ENCODE measurements around the gene CALD1. TPM values are rescaled to one million over a fixed set of nuclear protein-coding genes. Genes with fewer than 3 reads are reported as not detected.

Gene CALD1
- polyA plus RNA-seq, 1 donor (not counting 4 experiments of a cell fraction or from before 2014, with no cell fraction given), result 229 TPM

- Histone ChIP-seq H2AFZ (ENCODE audit: control insufficient read depth, low read length) (no peak overlapping the region), H3K4me1 (ENCODE audit: control insufficient read depth, extremely low read depth, insufficient read depth, low read length) (peaks cover 20% of the 10 kb centered on the region), H3K4me2 (ENCODE audit: control insufficient read depth, extremely low read depth, insufficient read depth, low read depth, low read length) (peak overlapping the region; percentile 52), H4K20me1 (ENCODE audit: control insufficient read depth, extremely low read depth, insufficient read depth, low read length) (peaks cover 6% of the 10 kb centered on the region), H3K36me3 (ENCODE audit: control insufficient read depth in 2 of 2, extremely low read depth in 1 of 2, insufficient read depth in 2 of 2, low read length in 2 of 2) (peaks cover 3 to 4% of the 10 kb centered on the region in 2 experiments), H3K79me2 (ENCODE audit: control insufficient read depth, insufficient read depth, low read length) (peaks cover 76% of the 10 kb centered on the region), H3K27me3 (ENCODE audit: control insufficient read depth, extremely low read depth, insufficient read depth, low read length) (no peaks in the 10 kb centered on the region), H3K9me3 (ENCODE audit: control insufficient read depth, low read depth, low read length) (peaks cover 7% of the 10 kb centered on the region), H3K9me1 (ENCODE audit: control insufficient read depth, extremely low read depth, insufficient read depth, low read length) (peaks cover 2% of the 10 kb centered on the region), H3K4me3 (ENCODE audit: control insufficient read depth in 2 of 3, extremely low read depth in 1 of 3, insufficient read depth in 2 of 3, low read depth in 1 of 3, low read length in 3 of 3) (no peak overlapping the region), H3K9ac (ENCODE audit: control insufficient read depth, extremely low read depth, insufficient read depth, low read length) (peak overlapping the region; percentile 23), H3K27ac (ENCODE audit: control insufficient read depth, insufficient read depth, low read length) (peak overlapping the region; percentile 60)
- no peak for TF ChIP-seq CTCF (optimal IDR thresholded peaks at IDR 0.05 in 1 of 3, IDR thresholded peaks at IDR 0.05 in 1 of 3, conservative IDR thresholded peaks at IDR 0.05 in 1 of 3; ENCODE audit: extremely low read depth in 1 of 3, insufficient read depth in 2 of 3, low read length in 3 of 3)
- TF ChIP-seq EZH2 (IDR thresholded peaks at IDR 0.05; ENCODE audit: low read length), result no peak
- no peak for FAIRE-seq
- DNase-seq (ENCODE audit: low read depth, low spot score), result no peak
- dilution Hi-C loops (cut with MboI; ENCODE audit: extremely low pct_ligation_motif_present, low sequenced_read_pairs), result no loop called here
Measured at GRCh38 chr7:134900166-134900982, 120.9 kb downstream of the CALD1 start.

- no peak for FAIRE-seq
- no peak overlapping the region for H3K27ac ChIP-seq (ENCODE audit: control insufficient read depth, insufficient read depth, low read length)
- H3K9ac ChIP-seq (ENCODE audit: control insufficient read depth, extremely low read depth, insufficient read depth, low read length), result no peak overlapping the region
- no peak overlapping the region for H3K4me3 ChIP-seq (ENCODE audit: control insufficient read depth in 2 of 3, extremely low read depth in 1 of 3, insufficient read depth in 2 of 3, low read depth in 1 of 3, low read length in 3 of 3)
- DNase-seq (ENCODE audit: low read depth, low spot score), result no peak
- H4K20me1 ChIP-seq (ENCODE audit: control insufficient read depth, extremely low read depth, insufficient read depth, low read length), result peaks cover 6% of the 10 kb centered on the region
- peaks cover 2% of the 10 kb centered on the region for H3K9me1 ChIP-seq (ENCODE audit: control insufficient read depth, extremely low read depth, insufficient read depth, low read length)
- H3K9me3 ChIP-seq (ENCODE audit: control insufficient read depth, low read depth, low read length), result no peaks in the 10 kb centered on the region
- H3K36me3 ChIP-seq (ENCODE audit: control insufficient read depth in 2 of 2, extremely low read depth in 1 of 2, insufficient read depth in 2 of 2, low read length in 2 of 2), result peaks cover 3 to 4% of the 10 kb centered on the region in 2 experiments
- dilution Hi-C loops (cut with MboI; ENCODE audit: extremely low pct_ligation_motif_present, low sequenced_read_pairs), result no loop called here
- H3K27me3 ChIP-seq (ENCODE audit: control insufficient read depth, extremely low read depth, insufficient read depth, low read length), result no peaks in the 10 kb centered on the region
- no peak overlapping the region for H3K4me2 ChIP-seq (ENCODE audit: control insufficient read depth, extremely low read depth, insufficient read depth, low read depth, low read length)
- H3K4me1 ChIP-seq (ENCODE audit: control insufficient read depth, extremely low read depth, insufficient read depth, low read length), result peaks cover 21% of the 10 kb centered on the region
- H3K79me2 ChIP-seq (ENCODE audit: control insufficient read depth, insufficient read depth, low read length), result peaks cover 72% of the 10 kb centered on the region
- H2AFZ ChIP-seq (ENCODE audit: control insufficient read depth, low read length), result no peak overlapping the region
- TF ChIP-seq CTCF (optimal IDR thresholded peaks at IDR 0.05 in 1 of 3, IDR thresholded peaks at IDR 0.05 in 1 of 3, conservative IDR thresholded peaks at IDR 0.05 in 1 of 3; ENCODE audit: extremely low read depth in 1 of 3, insufficient read depth in 2 of 3, low read length in 3 of 3) (no peak), EZH2 (IDR thresholded peaks at IDR 0.05; ENCODE audit: low read length) (no peak)
Measured at GRCh38 chr7:134901389-134902020, 122.1 kb downstream of the CALD1 start.

All from keratinocyte (primary cell).